ENCODE measurements around the gene PRRC2A. TPM values are rescaled to one million over a fixed set of nuclear protein-coding genes. Genes with fewer than 3 reads are reported as not detected.

Gene PRRC2A
- polyA plus RNA-seq, 1 donor (not counting 4 experiments of a cell fraction or from before 2014, with no cell fraction given): 20.5 TPM

DNA sequence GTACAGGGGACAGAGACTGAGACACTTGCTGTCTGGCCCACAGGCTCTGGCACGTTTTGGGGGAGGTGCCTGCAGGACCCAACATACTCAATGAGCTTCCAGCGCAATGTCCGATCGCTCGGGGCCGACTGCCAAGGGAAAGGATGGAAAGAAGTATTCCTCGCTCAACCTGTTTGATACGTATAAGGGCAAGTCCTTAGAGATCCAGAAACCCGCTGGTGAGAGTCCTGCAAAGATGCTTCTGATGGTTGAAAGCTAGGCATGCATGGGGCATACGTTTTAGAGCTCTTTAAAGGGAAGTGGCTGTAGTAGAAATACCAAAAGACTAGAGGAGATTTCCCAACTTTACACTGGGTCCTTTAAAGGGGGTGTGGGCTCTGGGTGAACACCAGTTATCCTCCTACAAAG is 2.2 kb downstream of the PRRC2A start:
- no peak overlapping the region for H2AFZ ChIP-seq (ENCODE audit: control insufficient read depth, low read length)
- no peaks in the 10 kb centered on the region for H3K9me3 ChIP-seq (ENCODE audit: control insufficient read depth, low read depth, low read length)
- FAIRE-seq: no peak
- peaks cover 2% of the 10 kb centered on the region for H3K9me1 ChIP-seq (ENCODE audit: control insufficient read depth, extremely low read depth, insufficient read depth, low read length)
- peak overlapping the region; percentile 94 for H3K9ac ChIP-seq (ENCODE audit: control insufficient read depth, extremely low read depth, insufficient read depth, low read length)
- TF ChIP-seq, protein P1, sequence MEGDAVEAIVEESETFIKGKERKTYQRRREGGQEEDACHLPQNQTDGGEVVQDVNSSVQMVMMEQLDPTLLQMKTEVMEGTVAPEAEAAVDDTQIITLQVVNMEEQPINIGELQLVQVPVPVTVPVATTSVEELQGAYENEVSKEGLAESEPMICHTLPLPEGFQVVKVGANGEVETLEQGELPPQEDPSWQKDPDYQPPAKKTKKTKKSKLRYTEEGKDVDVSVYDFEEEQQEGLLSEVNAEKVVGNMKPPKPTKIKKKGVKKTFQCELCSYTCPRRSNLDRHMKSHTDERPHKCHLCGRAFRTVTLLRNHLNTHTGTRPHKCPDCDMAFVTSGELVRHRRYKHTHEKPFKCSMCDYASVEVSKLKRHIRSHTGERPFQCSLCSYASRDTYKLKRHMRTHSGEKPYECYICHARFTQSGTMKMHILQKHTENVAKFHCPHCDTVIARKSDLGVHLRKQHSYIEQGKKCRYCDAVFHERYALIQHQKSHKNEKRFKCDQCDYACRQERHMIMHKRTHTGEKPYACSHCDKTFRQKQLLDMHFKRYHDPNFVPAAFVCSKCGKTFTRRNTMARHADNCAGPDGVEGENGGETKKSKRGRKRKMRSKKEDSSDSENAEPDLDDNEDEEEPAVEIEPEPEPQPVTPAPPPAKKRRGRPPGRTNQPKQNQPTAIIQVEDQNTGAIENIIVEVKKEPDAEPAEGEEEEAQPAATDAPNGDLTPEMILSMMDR (optimal IDR thresholded peaks at IDR 0.05 in 1 of 3, IDR thresholded peaks at IDR 0.05 in 1 of 3, conservative IDR thresholded peaks at IDR 0.05 in 1 of 3; ENCODE audit: extremely low read depth in 1 of 3, insufficient read depth in 2 of 3, low read length in 3 of 3): no peak
- no peak for TF ChIP-seq EZH2 (IDR thresholded peaks at IDR 0.05; ENCODE audit: low read length)
- peaks cover 14% of the 10 kb centered on the region for H3K4me1 ChIP-seq (ENCODE audit: control insufficient read depth, extremely low read depth, insufficient read depth, low read length)
- dilution Hi-C loops (cut with MboI; ENCODE audit: extremely low pct_ligation_motif_present, low sequenced_read_pairs): no loop called here
- peaks cover 66% of the 10 kb centered on the region for H3K79me2 ChIP-seq (ENCODE audit: control insufficient read depth, insufficient read depth, low read length)
- no peaks in the 10 kb centered on the region for H3K27me3 ChIP-seq (ENCODE audit: control insufficient read depth, extremely low read depth, insufficient read depth, low read length)
- H3K4me2 ChIP-seq (ENCODE audit: control insufficient read depth, extremely low read depth, insufficient read depth, low read depth, low read length): peak overlapping the region; percentile 99
- H3K4me3 ChIP-seq (ENCODE audit: control insufficient read depth in 2 of 3, extremely low read depth in 1 of 3, insufficient read depth in 2 of 3, low read depth in 1 of 3, low read length in 3 of 3): peak overlapping the region; percentile 84 to 99 (median 88)
- no peak for DNase-seq (ENCODE audit: low read depth, low spot score)
- H3K36me3 ChIP-seq (ENCODE audit: control insufficient read depth in 2 of 2, extremely low read depth in 1 of 2, insufficient read depth in 2 of 2, low read length in 2 of 2): peaks cover 38 to 53% of the 10 kb centered on the region in 2 experiments
- peak overlapping the region; percentile 81 for H3K27ac ChIP-seq (ENCODE audit: control insufficient read depth, insufficient read depth, low read length)
- H4K20me1 ChIP-seq (ENCODE audit: control insufficient read depth, extremely low read depth, insufficient read depth, low read length): peaks cover 26% of the 10 kb centered on the region

DNA sequence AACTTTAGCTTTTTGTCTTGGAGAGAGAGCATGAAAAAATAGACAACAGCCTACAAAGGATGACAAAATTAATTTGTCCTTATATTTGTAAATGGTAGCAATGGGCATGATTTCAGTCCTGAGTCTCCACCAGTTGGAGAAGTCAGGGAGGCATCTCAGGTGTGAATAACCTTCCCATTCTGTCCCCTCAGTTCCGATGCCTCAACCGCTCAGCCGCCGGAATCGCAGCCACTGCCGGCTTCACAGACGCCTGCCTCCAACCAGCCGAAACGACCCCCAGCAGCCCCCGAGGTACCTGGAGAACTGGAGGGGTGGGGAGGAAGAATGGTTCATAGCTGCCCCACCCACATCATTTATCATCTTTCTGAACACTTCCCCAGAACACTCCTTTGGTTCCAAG is 3.6 kb downstream of the PRRC2A start:
- Histone ChIP-seq H3K27me3 (ENCODE audit: control insufficient read depth, extremely low read depth, insufficient read depth, low read length) (no peaks in the 10 kb centered on the region), H3K9me1 (ENCODE audit: control insufficient read depth, extremely low read depth, insufficient read depth, low read length) (peaks cover 2% of the 10 kb centered on the region), H3K4me2 (ENCODE audit: control insufficient read depth, extremely low read depth, insufficient read depth, low read depth, low read length) (no peak overlapping the region), H3K4me1 (ENCODE audit: control insufficient read depth, extremely low read depth, insufficient read depth, low read length) (peaks cover 14% of the 10 kb centered on the region), H3K9me3 (ENCODE audit: control insufficient read depth, low read depth, low read length) (no peaks in the 10 kb centered on the region), H4K20me1 (ENCODE audit: control insufficient read depth, extremely low read depth, insufficient read depth, low read length) (peaks cover 29% of the 10 kb centered on the region), H3K79me2 (ENCODE audit: control insufficient read depth, insufficient read depth, low read length) (peaks cover 72% of the 10 kb centered on the region), H3K9ac (ENCODE audit: control insufficient read depth, extremely low read depth, insufficient read depth, low read length) (no peak overlapping the region), H3K4me3 (ENCODE audit: control insufficient read depth in 2 of 3, extremely low read depth in 1 of 3, insufficient read depth in 2 of 3, low read depth in 1 of 3, low read length in 3 of 3) (no peak overlapping the region), H2AFZ (ENCODE audit: control insufficient read depth, low read length) (no peak overlapping the region), H3K27ac (ENCODE audit: control insufficient read depth, insufficient read depth, low read length) (no peak overlapping the region), H3K36me3 (ENCODE audit: control insufficient read depth in 2 of 2, extremely low read depth in 1 of 2, insufficient read depth in 2 of 2, low read length in 2 of 2) (peaks cover 50 to 64% of the 10 kb centered on the region in 2 experiments)
- TF ChIP-seq, protein P1 (optimal IDR thresholded peaks at IDR 0.05 in 1 of 3, IDR thresholded peaks at IDR 0.05 in 1 of 3, conservative IDR thresholded peaks at IDR 0.05 in 1 of 3; ENCODE audit: extremely low read depth in 1 of 3, insufficient read depth in 2 of 3, low read length in 3 of 3): no peak
- TF ChIP-seq EZH2 (IDR thresholded peaks at IDR 0.05; ENCODE audit: low read length): no peak
- no peak for DNase-seq (ENCODE audit: low read depth, low spot score)
- dilution Hi-C loops (cut with MboI; ENCODE audit: extremely low pct_ligation_motif_present, low sequenced_read_pairs): no loop called here
- FAIRE-seq: no peak
